ENCODE results near the gene UNC45A.
A peak's percentile ranks its signal among the peaks of the same experiment; 100 is the strongest.

Gene UNC45A

DNA sequence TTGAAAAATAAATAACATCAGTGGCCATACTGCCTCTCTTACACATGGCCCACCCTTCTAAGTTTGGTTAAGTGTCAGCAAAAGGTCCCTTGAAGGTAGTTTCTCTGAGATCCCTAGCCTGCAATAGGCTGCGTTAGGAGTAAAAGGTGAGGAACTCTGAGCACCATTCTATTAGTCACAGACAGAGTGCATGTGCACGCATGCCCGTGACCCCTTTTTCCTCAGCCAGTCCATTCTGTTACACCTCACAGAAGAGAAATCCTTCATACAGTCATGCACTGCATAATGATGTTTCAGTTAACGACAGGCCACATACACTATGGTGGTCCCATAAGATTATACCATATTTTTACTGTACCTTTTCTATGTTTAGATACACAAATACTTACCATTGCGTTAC lies 32.1 kb downstream of the UNC45A start:
- no peak for DNase-seq

- DNase-seq = no peak
Measured at GRCh38 chr15:90968434-90968833, 33.3 kb downstream of the UNC45A start.

- DNase-seq = no peak
Measured at GRCh38 chr15:90970274-90970673, 35.2 kb downstream of the UNC45A start.

- no peak for DNase-seq
Measured at GRCh38 chr15:90972133-90972532, 37.0 kb downstream of the UNC45A start.

DNA sequence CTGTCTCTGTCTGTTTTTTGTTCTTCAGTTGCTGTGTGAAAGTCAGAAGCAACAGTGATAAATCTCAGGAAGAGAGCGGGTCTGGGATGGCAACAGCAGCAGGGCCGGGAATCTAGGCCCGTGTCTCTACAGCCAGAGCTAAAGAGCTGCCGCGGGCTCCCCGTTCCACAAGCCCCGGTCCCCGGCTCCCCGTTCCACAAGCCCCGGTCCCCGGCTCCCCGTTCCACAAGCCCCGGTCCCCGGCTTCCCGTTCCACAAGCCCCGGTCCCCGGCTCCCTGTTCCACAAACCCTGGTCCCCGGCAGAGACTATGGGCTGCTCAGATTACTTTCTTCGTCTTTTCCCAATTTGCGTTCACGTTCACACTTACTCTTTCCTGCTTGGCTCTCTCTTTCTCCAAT lies 39.1 kb downstream of the UNC45A start:
- DNase-seq = no peak

DNA sequence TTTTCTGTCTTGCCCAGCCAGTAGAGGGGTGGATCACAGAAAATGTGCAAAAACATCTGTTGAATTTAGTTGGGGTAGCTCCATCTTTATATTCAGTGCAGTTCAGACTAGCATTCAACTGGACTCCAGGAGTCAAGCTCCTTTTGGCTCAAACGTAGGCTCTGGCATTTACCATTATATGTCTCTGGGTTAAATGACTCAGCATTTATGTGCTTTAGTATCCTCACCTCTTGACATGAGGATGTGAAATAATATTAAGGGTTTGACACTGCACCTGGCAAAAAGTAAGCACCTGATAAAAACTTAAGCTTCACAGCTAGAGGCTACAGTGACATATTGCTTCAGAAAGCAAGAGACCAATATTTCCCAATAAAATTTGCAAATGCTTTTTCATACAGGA lies 44.5 kb downstream of the UNC45A start:
- no peak for DNase-seq

DNA sequence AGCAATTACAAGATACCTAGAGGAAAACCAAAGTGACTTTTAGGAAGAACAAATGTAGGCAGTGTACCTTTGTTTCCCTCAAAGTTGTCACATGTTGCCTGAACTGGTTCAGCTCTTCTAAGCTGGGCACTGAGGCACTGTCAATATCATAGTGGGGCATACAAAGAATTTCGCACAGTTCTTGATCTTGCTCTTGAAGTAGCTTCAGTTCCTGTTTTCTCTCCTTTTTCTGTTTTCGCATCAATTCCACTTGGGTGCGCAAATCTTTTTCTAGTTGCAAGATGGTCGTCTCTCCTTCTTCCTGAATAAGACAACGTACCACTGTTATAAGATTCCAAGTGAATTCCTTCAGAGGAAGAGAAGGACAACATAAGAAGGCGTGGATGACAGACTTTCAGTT lies 46.6 kb downstream of the UNC45A start:
- no peak for DNase-seq

DNA sequence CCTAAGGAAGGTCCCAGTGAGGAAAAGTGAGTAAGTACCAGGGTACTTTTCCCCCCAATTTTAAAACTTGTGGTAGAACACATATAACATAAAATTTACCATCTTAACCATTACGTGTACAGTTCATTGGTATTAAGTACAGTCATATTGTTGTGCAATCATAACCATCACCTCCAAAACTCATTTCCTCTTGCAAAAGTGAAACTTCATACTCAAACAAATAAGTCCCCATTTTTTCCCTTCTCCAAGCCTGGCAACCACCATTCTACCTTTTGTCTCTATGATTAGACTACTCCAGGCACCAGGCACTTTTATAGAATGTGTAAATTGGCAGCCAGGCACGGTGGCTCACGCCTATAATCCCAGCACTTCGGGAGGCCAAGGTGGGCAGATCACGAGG lies 47.0 kb downstream of the UNC45A start:
- DNase-seq = no peak

DNA sequence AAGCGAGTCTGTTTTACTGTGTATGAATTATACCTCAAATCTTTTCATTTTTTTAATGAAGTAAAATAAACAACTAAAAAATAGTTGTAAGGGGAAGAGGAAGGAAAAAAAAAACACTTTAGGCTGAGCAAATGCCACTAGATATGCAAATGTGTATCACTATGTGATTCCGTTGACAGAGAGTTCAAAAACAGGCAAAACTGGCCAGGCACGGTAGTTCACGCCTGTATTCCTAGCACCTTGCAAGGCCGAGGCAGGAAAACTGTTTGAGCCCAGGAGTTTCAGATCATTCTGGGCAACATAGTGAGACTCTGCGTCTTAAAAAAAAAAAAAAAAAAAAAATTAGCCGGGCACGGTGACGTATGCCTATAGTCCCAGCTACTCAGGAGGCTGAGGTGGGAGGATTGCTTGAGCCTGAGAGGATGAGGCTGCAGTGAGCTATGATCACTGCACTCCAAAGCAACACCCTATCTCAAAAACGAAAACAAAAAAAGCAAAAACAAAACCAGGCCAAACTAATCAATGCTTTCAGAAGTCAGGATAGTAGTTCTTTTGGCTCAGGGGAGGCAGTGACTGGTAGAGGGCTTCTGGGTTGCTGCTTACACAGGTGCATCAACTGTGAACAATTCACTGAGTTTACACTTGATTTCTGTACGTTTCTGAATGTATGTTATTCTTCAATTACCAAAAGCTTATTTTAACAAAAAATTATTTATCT lies 51.9 kb downstream of the UNC45A start:
- DNase-seq = no peak

- DNase-seq = no peak
Measured at GRCh38 chr15:90987561-90988141, 52.6 kb downstream of the UNC45A start.

DNA sequence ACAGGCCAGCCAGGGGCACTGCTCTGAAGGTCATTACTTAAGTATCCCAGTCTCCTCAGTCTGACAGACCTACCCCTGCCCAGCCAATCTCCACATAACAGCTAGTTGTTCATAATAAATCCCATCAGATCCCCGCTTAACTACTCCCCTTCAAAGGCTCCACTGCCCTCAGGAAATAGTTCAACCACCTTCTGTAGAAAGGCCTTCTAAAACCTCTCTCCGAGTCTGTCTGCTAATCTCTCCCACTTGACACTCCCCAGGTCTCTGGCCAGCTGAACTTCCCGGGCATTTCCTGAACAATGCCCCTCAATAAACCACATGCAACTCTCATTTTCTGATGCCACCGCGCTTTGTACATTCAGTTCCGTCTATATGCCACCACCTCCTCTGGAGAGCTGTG lies 53.2 kb downstream of the UNC45A start:
- no peak for DNase-seq

- DNase-seq = no peak
Measured at GRCh38 chr15:90989040-90989768, 54.1 kb downstream of the UNC45A start.

- DNase-seq = no peak
Measured at GRCh38 chr15:90990446-90990845, 55.4 kb downstream of the UNC45A start.

DNA sequence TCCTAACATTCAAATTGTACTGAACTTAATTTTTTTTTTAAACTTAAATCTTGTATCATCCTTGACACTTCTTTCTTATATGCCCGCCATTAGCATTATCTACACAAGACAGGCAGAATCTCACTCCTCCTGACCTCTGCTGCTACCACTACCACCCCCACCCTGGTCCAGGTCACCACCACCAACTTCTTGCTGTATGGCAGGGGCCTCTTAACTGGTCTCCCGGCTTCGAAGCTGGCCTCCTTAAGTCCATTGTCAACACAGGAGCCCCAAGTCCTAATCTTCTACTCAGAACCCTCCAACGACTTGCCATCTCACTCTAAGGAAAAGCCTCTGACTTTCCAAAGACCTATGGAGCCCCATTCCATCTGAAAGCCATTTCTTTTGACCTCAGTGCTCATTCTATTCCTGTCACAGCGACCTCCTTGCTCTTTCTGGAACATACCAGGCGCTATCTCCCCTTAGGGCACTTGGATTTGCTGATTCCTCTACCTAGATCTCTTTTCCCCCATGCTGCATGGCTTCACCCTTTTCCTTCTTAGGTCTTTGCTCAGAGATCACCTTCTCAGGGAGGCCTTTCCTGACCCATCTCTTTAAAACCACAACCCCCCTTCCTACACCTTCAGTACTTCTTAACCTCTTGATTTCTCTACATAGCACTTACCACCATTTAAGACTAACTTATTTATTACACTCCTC lies 56.7 kb downstream of the UNC45A start:
- DNase-seq = no peak

- DNase-seq = no peak
Measured at GRCh38 chr15:90994059-90994416, 59.0 kb downstream of the UNC45A start.

DNA sequence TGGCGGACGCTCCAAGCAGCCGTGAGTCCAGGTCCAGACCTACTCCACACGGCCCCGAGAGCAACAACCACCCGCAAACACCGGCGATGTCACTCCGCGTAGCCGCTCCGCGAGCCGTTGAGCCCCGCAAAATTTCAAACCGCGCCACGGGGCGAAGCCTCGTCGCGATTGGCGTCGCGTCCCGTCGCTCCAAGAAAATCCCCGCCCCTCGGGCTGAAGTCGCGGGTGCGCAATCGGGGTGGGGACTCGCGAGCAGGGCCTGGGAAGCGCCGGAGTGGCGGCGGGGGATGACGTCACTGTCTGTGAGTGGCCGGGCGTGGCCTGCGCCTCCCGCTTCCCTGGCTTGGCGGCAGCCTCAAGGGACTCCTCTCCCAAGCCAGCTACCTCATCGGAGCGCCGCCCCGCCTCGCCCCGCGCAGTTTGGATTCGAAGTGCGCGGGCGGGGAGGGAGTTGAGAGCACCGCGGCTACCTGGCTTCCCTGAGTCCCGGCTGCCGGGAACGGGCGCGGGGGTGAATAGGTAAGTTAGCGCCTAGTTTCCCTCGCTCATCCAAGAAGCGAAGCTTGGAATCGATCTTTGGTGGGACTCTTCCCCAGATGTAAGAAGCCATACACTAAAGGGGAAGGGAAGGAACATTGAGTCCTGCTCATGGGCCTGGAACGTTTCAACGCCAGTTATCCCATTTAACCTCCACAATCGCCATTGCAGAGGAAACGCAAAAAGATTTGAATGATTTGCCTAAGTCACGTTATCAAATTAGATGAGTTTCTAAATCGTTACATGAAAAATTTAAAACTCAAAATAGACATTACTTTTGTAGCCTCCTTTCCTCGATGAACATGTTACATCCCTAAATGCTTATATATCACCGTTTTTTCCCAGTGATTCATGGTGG lies 59.6 kb downstream of the UNC45A start, which contains the start of gene PRC1:
TSS of gene PRC1 (minus strand) at position 119 of the 895 bp plus-strand sequence. CDS start at position 1, 118 bp downstream.
- peak; percentile 92 to 93 for DNase-seq

DNA sequence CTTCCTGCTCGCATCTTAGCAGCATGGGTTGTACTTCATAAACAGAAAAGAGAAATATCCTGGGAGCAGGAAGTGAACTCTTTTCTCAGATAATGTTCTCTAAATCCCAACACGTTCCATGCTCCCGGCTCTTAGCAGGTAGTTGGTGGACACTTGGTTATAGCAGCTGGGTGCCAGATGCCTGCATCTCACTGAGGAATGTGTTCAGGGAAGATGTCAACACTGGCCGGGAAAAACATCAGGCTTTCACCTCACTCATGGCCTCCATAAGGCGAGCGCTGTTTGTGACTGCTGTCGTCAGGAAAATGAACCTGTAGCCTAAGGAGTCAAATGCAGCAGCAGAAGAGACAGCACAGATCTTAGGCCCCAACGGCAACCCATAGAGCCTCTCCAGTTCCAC lies 63.7 kb downstream of the UNC45A start:
- no peak for DNase-seq

DNA sequence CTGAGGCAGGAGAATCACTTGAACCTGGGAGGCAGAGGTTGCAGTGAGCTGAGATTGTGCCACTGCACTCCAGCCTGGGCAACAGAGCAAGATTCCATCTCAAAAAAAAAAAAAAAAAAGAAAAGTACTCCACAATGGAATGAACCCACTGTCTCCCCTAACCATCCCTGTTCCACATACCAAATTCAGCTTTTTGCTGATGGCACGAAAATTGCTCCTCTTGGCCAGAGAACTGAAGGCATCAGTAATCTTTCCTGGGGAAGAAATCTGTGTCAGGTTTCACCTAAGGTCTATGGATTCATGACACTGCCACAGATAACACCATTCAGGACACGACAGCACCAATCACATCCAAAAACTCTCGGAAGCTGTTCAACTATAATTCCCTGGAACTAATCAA lies 66.1 kb downstream of the UNC45A start:
- DNase-seq = no peak
